Lung microvascular endothelial cell (primary cell): ENCODE measurements around the gene TUBA3E. TPM values are rescaled to one million over a fixed set of nuclear protein-coding genes. Genes with fewer than 3 reads are reported as not detected.
"Not testable (repeated sequence)": the region's sequence is repeated elsewhere in the genome, so short reads cannot be mapped to it uniquely, and the experiment has no call there.

Experiments
- DNase-seq, 2 donors: peaks; one replicate each; pipeline versions ENCODE4 v3.0.0 to v3.0.0-alpha.2; 2010; ENCODE audit warnings: low read depth in 2 of 2
- total RNA-seq: library from RNA; depleted of rRNA; stranded (reverse); fragments of >200 nt; gene quantifications from 2 replicates; pipeline ENCODE4 v1.2.1, GENCODE V29; 2014

Gene TUBA3E
- total RNA-seq, 1 donor from 2014 or later: not detected

GRCh38 chr2:130145006-130145414 is 53.2 kb downstream of the TUBA3E start, which contains the start of gene CCDC74B:
CCDC74B (minus strand) TSS chr2:130145112; CDS start chr2:130144996, 116 bp downstream.
- not testable (repeated sequence) for DNase-seq

GRCh38 chr2:130143266-130144039 is 54.8 kb downstream of the TUBA3E start:
- not testable (repeated sequence) for DNase-seq

GRCh38 chr2:130142396-130143265 is 55.6 kb downstream of the TUBA3E start:
- not testable (repeated sequence) for DNase-seq

Other genes with a start within 250 kb of the TUBA3E start
- gene RAB6C, start 218.8 kb downstream of the TUBA3E start, total RNA-seq: under 0.01 TPM in 2 replicates
- 0.20 and 0.22 TPM in 2 replicates for gene POTEF, start 69.2 kb downstream of the TUBA3E start, total RNA-seq
- gene CCDC74B, start 53.3 kb downstream of the TUBA3E start, total RNA-seq: 0.79 and 1.5 TPM in 2 replicates
- 9.8 and 10.1 TPM in 2 replicates for gene SMPD4, start 16.8 kb downstream of the TUBA3E start, total RNA-seq
- 201 and 373 TPM in 2 replicates for gene MZT2B, start 16.2 kb downstream of the TUBA3E start, total RNA-seq
- gene IMP4, start 144.5 kb upstream of the TUBA3E start, total RNA-seq: 63.9 and 88.7 TPM in 2 replicates
- 18.7 and 36.3 TPM in 2 replicates for gene PTPN18, start 157.6 kb upstream of the TUBA3E start, total RNA-seq